Measurements from ENCODE around the gene ABCB1. TPM values are rescaled to one million over a fixed set of nuclear protein-coding genes. Genes with fewer than 3 reads are reported as not detected.

Gene ABCB1
- total and polyA plus RNA-seq, 10 of the 15 experiments (the other 5 are each of a cell fraction or from before 2014, with no cell fraction given), result 0.40 to 13.9 (median 1.9) TPM

- Histone ChIP-seq H3K9ac (ENCODE audit: control insufficient read depth, insufficient read depth, low read length) (no peak overlapping the region), H2AFZ (ENCODE audit: control insufficient read depth, low read depth, low read length) (no peak overlapping the region), H3K4me3 (no peak overlapping the region), H3K79me2 (ENCODE audit: control insufficient read depth, insufficient read depth, low read length) (no peaks in the 10 kb centered on the region), H3K36me3 (ENCODE audit: control insufficient read depth in 2 of 2, insufficient read depth in 2 of 2, low read length in 1 of 2) (no peaks in the 10 kb centered on the region), H3K4me2 (ENCODE audit: control insufficient read depth, insufficient read depth) (no peak overlapping the region), H3K27me3 (replicated peaks in 1 of 2; ENCODE audit: control insufficient read depth in 2 of 2, insufficient read depth in 2 of 2, low read length in 1 of 2) (no peaks in the 10 kb centered on the region), H3K27ac (ENCODE audit: control insufficient read depth, insufficient read depth) (no peak overlapping the region), H4K20me1 (ENCODE audit: control insufficient read depth, insufficient read depth) (no peaks in the 10 kb centered on the region), H3K9me3 (replicated peaks; ENCODE audit: control insufficient read depth, insufficient read depth, low read length) (no peaks in the 10 kb centered on the region), H3K4me1 (ENCODE audit: control insufficient read depth, insufficient read depth, low read length) (no peaks in the 10 kb centered on the region)
- ChIA-PET RAD21 (ENCODE audit: unreplicated experiment) (no interaction called here), CTCF (interaction anchor here (1.3 kb wide), 1 partner anchor 131 kb away, joined by 3 read pairs; no protein-coding TSS in a partner anchor), SMC1A (ENCODE audit: uncharacterized antibody, unreplicated experiment) (interaction anchor here (1.8 kb wide), 1 partner anchor 35 kb away, joined by 4 read pairs; the partner anchor contains the start of gene ABCB1), POLR2A (no interaction called here)
- TF ChIP-seq SMARCA5 (IDR thresholded peaks at IDR 0.05), result no peak
- TF ChIP-seq, protein P1, sequence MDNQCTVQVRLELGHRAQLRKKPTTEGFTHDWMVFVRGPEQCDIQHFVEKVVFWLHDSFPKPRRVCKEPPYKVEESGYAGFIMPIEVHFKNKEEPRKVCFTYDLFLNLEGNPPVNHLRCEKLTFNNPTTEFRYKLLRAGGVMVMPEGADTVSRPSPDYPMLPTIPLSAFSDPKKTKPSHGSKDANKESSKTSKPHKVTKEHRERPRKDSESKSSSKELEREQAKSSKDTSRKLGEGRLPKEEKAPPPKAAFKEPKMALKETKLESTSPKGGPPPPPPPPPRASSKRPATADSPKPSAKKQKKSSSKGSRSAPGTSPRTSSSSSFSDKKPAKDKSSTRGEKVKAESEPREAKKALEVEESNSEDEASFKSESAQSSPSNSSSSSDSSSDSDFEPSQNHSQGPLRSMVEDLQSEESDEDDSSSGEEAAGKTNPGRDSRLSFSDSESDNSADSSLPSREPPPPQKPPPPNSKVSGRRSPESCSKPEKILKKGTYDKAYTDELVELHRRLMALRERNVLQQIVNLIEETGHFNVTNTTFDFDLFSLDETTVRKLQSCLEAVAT (IDR thresholded peaks at IDR 0.05), result no peak
- no peak for TF ChIP-seq RELA (IDR thresholded peaks at IDR 0.05; ENCODE audit: borderline replicate concordance, partially characterized antibody)
- no peak for TF ChIP-seq YY1 (IDR thresholded peaks at IDR 0.05; ENCODE audit: low read depth, low read length)
- TF ChIP-seq TAF1 (IDR thresholded peaks at IDR 0.05; ENCODE audit: borderline replicate concordance, low read depth, low read length), result no peak
- TF ChIP-seq EGR1 (IDR thresholded peaks at IDR 0.05; ENCODE audit: borderline replicate concordance in 1 of 2, low read depth in 2 of 2, low read length in 2 of 2), result no peak
- TF ChIP-seq RCOR1 (conservative IDR thresholded peaks at IDR 0.05; ENCODE audit: low read depth, low read length), result no peak
- TF ChIP-seq SRF (IDR thresholded peaks at IDR 0.05; ENCODE audit: low read depth in 2 of 2, low read length in 2 of 2), result no peak
- no peak for TF ChIP-seq RAD21 (IDR thresholded peaks at IDR 0.05; ENCODE audit: insufficient read depth, low read depth, low read length)
- no peak for TF ChIP-seq MYC (IDR thresholded peaks at IDR 0.05; ENCODE audit: insufficient read depth, insufficient read length, insufficient replicate concordance, low read length, severe bottlenecking)
- no peak for TF ChIP-seq IKZF1 (conservative IDR thresholded peaks at IDR 0.05)
- no peak for TF ChIP-seq MTA2 (IDR thresholded peaks at IDR 0.05; ENCODE audit: low read depth)
- TF ChIP-seq SREBF1 (IDR thresholded peaks at IDR 0.05; ENCODE audit: low read length), result no peak
- no peak for TF ChIP-seq POLR2AphosphoS2 (IDR thresholded peaks at IDR 0.05; ENCODE audit: low read depth, low read length)
- no peak for TF ChIP-seq HDGF (IDR thresholded peaks at IDR 0.05)
- TF ChIP-seq GABPA (IDR thresholded peaks at IDR 0.05; ENCODE audit: low read depth), result no peak
- no peak for TF ChIP-seq SPI1 (IDR thresholded peaks at IDR 0.05; ENCODE audit: borderline replicate concordance, insufficient read depth, low read depth, low read length)
- TF ChIP-seq NFXL1 (IDR thresholded peaks at IDR 0.05; ENCODE audit: borderline replicate concordance), result no peak
- TF ChIP-seq, protein P2, sequence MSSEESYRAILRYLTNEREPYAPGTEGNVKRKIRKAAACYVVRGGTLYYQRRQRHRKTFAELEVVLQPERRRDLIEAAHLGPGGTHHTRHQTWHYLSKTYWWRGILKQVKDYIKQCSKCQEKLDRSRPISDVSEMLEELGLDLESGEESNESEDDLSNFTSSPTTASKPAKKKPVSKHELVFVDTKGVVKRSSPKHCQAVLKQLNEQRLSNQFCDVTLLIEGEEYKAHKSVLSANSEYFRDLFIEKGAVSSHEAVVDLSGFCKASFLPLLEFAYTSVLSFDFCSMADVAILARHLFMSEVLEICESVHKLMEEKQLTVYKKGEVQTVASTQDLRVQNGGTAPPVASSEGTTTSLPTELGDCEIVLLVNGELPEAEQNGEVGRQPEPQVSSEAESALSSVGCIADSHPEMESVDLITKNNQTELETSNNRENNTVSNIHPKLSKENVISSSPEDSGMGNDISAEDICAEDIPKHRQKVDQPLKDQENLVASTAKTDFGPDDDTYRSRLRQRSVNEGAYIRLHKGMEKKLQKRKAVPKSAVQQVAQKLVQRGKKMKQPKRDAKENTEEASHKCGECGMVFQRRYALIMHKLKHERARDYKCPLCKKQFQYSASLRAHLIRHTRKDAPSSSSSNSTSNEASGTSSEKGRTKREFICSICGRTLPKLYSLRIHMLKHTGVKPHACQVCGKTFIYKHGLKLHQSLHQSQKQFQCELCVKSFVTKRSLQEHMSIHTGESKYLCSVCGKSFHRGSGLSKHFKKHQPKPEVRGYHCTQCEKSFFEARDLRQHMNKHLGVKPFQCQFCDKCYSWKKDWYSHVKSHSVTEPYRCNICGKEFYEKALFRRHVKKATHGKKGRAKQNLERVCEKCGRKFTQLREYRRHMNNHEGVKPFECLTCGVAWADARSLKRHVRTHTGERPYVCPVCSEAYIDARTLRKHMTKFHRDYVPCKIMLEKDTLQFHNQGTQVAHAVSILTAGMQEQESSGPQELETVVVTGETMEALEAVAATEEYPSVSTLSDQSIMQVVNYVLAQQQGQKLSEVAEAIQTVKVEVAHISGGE (CRISPR knock-in tag; IDR thresholded peaks at IDR 0.05), result no peak
- TF ChIP-seq JUND (IDR thresholded peaks at IDR 0.05; ENCODE audit: low read depth, low read length), result no peak
- DNase-seq (ENCODE audit: low read depth, low spot score), result no peak
- no peak for FAIRE-seq
- 63% methylated on average over 1 of the region's 1 CpG for WGBS (ENCODE audit: insufficient coverage, insufficient replicate concordance, low lambda C conversion rate, missing lambda C conversion rate)
- ATAC-seq, result no peak
- intact Hi-C loops (cut with micrococcal nuclease; ENCODE audit: unreplicated experiment), result no loop called here
- in situ Hi-C loops (cut with MboI), result no loop called here
- no TSS peak for BruUV-seq (replicated peaks)
These were observed 35.2 kb upstream of the ABCB1 start for GRCh38 chr7:87635921-87636320.

Data from GM12878 (cell line).